CD4-positive, alpha-beta T cell treated with Interleukin-4 for 4 hours (primary cell): ENCODE results near the gene MAPKAPK2.
A peak's percentile ranks its signal among the peaks of the same experiment; 100 is the strongest.

ENCODE experiments used
- DNase-seq: peaks from one replicate; pipeline ENCODE4 v3.0.0-alpha.2; 2020

Gene MAPKAPK2

GRCh38 chr1:206705726-206706297 lies 21.1 kb downstream of the MAPKAPK2 start:
- no peak for DNase-seq

- no peak for DNase-seq
These were observed 21.6 kb downstream of the MAPKAPK2 start for GRCh38 chr1:206706298-206706791.

- no peak for DNase-seq
These were observed 22.2 kb downstream of the MAPKAPK2 start for GRCh38 chr1:206706806-206707366.

- no peak for DNase-seq
These were observed 23.4 kb downstream of the MAPKAPK2 start for GRCh38 chr1:206708058-206708457.

- DNase-seq = no peak
These were observed 24.2 kb downstream of the MAPKAPK2 start for GRCh38 chr1:206708882-206709281.

GRCh38 chr1:206709322-206709721 lies 24.6 kb downstream of the MAPKAPK2 start:
- no peak for DNase-seq

GRCh38 chr1:206709772-206710459 lies 25.2 kb downstream of the MAPKAPK2 start:
- no peak for DNase-seq

- no peak for DNase-seq
These were observed 25.7 kb downstream of the MAPKAPK2 start for GRCh38 chr1:206710460-206710823.

GRCh38 chr1:206713070-206713469 lies 28.4 kb downstream of the MAPKAPK2 start:
- DNase-seq = peak; percentile 32

GRCh38 chr1:206713910-206714312 lies 29.2 kb downstream of the MAPKAPK2 start:
- DNase-seq = no peak

GRCh38 chr1:206714331-206715058 lies 29.8 kb downstream of the MAPKAPK2 start:
- DNase-seq = peak; percentile 68

- DNase-seq = no peak
These were observed 30.4 kb downstream of the MAPKAPK2 start for GRCh38 chr1:206715120-206715519.

- peak; percentile 50 for DNase-seq
These were observed 30.9 kb downstream of the MAPKAPK2 start for GRCh38 chr1:206715552-206716158.

- DNase-seq = no peak
These were observed 31.6 kb downstream of the MAPKAPK2 start for GRCh38 chr1:206716159-206716869.

- no peak for DNase-seq
These were observed 32.4 kb downstream of the MAPKAPK2 start for GRCh38 chr1:206716870-206717673.

- no peak for DNase-seq
These were observed 32.9 kb downstream of the MAPKAPK2 start for GRCh38 chr1:206717674-206717989.

GRCh38 chr1:206719169-206719839 lies 34.6 kb downstream of the MAPKAPK2 start:
- no peak for DNase-seq

- DNase-seq = no peak
These were observed 36.7 kb downstream of the MAPKAPK2 start for GRCh38 chr1:206721454-206721853.

- DNase-seq = no peak
These were observed 38.2 kb downstream of the MAPKAPK2 start for GRCh38 chr1:206722751-206723461.

- no peak for DNase-seq
These were observed 38.7 kb downstream of the MAPKAPK2 start for GRCh38 chr1:206723462-206723804.
